ENCODE results near the gene CCSER2.
"Not testable (repeated sequence)": the region's sequence is repeated elsewhere in the genome, so short reads cannot be mapped to it uniquely, and the experiment has no call there.

Gene CCSER2

GRCh38 chr10:84447701-84448400 is 119.5 kb downstream of the CCSER2 start:
- peak; percentile 98 for DNase-seq (ENCODE audit: low spot score)

DNA sequence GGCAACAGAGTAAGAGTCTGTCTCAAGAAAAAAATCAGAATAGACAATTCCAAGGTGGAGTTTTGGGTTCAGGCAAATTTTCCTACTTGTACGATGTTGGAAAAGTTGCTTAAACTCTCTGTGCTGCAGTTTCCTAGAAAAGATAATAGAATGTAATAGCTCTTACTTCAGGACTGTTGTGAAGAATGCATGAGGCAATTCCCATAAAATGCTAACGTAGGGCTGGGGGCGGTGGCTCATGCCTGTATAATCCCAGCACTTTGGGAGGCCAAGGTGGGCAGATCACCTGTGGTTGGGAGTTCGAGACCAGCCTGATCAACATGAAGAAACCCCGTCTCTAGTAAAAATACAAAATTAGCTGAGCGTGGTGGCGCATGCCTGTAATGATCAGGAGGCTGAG is 121.0 kb downstream of the CCSER2 start:
- not testable (repeated sequence) for DNase-seq (ENCODE audit: low spot score)

- DNase-seq (ENCODE audit: low spot score): no peak
Measured at GRCh38 chr10:84452003-84452402, 123.6 kb downstream of the CCSER2 start.

DNA sequence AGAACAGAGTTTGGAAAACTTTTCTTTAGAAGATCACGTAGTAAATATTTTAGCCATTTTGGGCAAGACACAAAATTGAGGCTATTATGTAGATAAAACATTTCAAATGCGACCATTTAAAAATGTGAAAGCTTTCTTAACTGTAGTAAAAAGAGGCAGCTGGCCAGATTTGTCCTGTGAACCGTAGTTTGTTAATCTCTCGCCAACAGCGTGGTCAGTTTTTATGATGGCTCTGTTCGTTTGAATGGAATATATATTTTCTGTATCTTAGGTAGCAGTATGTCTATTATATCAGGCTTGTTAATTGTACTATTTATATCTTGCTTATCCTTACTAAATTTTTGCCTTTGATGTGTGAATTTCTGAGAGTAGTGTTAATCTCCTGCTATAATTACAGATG is 124.9 kb downstream of the CCSER2 start:
- DNase-seq (ENCODE audit: low spot score): no peak

- no peak for DNase-seq (ENCODE audit: low spot score)
Measured at GRCh38 chr10:84456126-84456525, 127.7 kb downstream of the CCSER2 start.

DNA sequence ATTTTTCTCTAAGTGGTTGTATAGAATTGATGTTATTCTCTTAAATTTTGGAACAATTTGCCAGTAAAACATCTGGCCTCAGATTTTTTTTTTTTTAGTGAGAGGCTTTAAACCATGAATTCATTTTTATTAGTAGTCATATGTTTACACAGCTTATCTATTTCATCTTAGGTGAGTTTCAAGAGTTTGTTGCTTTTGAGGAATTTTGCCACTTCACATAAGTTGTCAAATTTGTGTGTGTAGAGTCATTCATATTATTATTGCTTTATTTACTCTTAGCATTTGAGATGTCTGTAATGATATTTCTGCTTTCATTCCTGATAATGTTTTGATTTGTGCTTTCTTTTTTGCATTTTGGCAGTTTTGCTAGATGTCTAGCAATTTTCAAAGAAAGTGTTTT is 132.1 kb downstream of the CCSER2 start:
- no peak for DNase-seq (ENCODE audit: low spot score)

GRCh38 chr10:84469470-84469869 is 141.1 kb downstream of the CCSER2 start:
- DNase-seq (ENCODE audit: low spot score): no peak

GRCh38 chr10:84473136-84473535 is 144.7 kb downstream of the CCSER2 start:
- DNase-seq (ENCODE audit: low spot score): no peak

GRCh38 chr10:84477398-84478128 is 149.2 kb downstream of the CCSER2 start:
- DNase-seq (ENCODE audit: low spot score): no peak

DNA sequence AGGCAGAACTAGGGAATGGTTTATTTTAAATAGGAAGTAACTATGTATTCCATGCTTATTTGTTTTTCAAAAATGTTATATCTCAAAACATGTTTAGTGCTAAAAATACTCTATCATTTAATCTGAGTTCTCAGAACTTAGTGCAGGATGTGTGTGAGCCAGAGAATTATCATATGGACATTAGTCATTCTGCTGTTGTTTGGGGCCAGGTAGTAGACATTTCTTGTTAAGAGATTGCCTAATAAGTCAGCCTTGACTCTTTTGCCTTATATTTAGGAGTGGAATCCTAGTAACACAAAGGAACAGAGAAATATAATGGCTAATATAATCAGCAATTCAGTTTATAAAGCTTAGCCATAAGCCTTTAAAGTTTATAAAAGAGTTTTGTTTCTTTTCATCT is 149.8 kb downstream of the CCSER2 start:
- DNase-seq (ENCODE audit: low spot score): no peak

- no peak for DNase-seq (ENCODE audit: low spot score)
Measured at GRCh38 chr10:84478679-84479078, 150.3 kb downstream of the CCSER2 start.

DNA sequence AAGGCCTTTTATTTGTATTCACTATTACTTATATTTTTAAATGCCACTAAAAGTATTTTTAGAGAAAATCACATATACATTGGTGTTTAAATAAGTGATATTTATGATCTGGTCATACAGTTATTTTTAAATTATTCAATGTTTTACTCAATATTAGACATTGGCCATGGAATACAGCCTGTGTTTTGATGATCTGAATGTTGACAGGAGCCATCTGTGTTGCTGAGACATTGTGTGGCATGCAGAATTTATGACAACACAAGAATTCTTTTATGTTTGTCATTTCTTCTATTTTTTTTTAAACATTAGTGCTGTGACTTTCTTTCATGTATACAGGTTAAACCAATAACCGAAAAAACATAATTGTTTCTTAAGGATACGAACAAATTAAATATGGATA is 156.2 kb downstream of the CCSER2 start:
- no peak for DNase-seq (ENCODE audit: low spot score)

GRCh38 chr10:84493361-84493760 is 165.0 kb downstream of the CCSER2 start:
- DNase-seq (ENCODE audit: low spot score): no peak

DNA sequence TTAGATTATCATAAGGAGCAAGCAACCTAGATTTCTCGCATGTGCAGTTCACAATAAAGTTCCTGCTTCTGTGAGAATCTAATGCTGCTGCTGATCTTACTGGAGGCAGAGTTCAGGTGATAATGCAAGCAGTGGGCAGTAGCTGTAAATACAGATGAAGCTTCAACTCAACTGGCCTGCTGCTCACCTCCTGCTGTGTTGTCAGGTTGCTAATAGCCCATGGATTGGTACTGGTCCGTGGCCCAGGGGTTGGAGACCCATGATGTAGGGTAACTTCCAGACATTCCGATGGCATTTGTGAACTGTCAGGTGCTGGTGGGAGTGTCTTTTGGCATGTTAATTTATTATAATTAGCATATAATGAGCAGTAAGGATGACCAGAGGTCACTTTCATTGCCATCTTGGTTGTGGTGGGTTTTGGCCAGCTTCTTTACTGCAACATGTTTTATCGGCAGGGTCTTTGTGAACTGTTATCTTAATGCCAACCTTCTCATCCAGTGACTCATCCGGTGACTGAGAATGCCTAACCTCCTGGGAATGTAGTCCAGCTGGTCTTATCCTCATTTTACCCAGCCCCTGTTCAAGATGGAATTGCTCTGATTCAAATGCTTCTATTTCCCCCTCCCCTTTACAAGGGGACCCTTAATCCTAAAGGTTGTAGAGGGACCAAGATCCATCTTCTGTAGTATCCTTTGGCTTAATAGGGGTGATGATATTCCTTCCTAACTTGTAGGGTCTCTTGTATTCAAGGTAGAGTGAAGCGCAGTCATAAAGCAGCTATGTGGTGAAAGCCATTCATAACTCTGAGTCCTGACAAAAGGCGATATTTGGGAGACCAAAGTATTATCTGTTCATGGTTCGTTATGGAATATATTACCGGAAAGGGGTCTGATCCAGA is 165.8 kb downstream of the CCSER2 start:
- no peak for DNase-seq (ENCODE audit: low spot score)

- no peak for DNase-seq (ENCODE audit: low spot score)
Measured at GRCh38 chr10:84494849-84495180, 166.4 kb downstream of the CCSER2 start.

DNA sequence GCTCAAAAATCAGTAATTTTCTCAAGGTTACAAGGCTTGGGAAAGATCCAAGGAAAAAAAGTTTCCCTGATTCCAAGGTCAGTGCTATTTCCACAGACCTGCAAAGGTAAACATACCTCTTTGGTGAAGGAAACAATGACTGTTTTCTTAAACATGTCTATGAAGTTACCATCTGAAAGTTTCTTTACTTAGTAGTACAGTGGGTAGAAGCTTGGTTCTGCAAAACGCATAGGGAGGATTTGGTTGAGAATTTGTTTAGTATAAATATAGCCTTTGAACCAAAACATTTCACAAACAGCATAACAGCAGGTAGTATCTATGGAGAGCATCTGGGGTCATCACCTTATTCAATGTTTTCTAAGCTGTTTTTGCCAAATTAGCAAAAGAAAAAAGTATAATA is 169.6 kb downstream of the CCSER2 start:
- DNase-seq (ENCODE audit: low spot score): no peak

DNA sequence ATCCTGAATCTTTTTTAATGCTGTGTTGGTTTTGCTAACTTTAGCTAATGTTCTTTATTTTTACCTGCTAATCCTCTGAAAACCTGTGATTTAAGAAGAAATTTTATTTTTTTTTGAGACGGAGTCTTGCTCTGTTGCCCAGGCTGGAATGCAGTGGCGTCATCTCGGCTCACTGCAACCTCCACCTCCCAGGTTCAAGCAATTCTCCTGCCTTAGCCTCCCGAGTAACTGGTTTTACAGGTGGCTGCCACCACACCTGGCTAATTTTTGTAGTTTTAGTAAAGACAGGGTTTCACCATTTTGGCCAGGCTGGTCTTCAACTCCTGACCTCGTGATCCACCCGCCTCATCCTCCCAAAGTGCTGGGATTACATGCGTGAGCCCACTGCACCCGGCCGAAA is 170.7 kb downstream of the CCSER2 start:
- DNase-seq (ENCODE audit: low spot score): not testable (repeated sequence)

DNA sequence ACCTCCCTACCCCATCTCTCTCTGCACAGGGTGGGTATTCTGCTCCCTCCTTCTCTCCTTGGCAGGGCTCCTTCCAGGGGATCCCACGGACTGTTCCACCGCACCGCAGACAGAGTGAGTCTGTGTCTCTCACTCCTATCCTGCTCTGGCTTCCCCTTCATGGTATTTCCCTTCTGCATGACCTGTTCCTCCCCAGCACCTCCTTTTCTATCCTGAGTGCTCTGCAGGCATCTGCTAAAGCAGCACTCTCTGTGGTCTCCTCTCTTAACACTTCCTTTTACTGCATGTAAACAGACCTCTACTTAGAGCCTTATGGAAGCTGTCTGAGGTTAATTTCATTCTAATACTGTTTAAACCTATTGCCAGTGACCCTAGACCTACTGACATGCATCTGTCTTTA is 171.5 kb downstream of the CCSER2 start:
- DNase-seq (ENCODE audit: low spot score): peak; percentile 34

- no peak for DNase-seq (ENCODE audit: low spot score)
Measured at GRCh38 chr10:84510121-84510520, 181.7 kb downstream of the CCSER2 start.

- no peak for DNase-seq (ENCODE audit: low spot score)
Measured at GRCh38 chr10:84511106-84511505, 182.7 kb downstream of the CCSER2 start.

DNA sequence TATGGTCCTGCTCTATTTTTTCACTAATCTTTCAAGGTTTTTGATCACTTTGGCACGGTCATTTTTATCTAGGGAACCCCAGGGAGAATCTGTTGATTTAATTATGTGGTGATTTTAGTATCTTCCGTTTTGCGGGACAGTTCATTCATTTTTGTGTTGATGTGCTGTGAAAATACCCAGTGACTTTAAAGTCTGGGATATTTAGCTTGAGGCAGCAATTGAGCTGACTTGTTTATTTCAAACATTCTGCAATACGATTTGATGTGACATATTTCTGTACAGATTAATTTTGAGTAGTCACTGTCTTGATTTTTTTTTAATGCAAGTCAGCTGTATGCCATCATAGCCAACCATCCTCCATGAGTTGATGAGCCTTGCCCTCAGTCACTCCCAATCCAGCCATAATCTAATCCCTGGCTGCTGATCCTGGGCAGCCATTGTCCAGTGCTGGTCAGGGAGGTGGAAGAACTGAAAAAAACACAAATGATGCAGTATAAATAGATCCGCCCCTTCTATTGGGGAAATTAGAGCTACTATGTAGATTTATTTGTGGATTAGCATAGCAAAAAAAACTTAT is 183.4 kb downstream of the CCSER2 start:
- DNase-seq (ENCODE audit: low spot score): no peak

- no peak for DNase-seq (ENCODE audit: low spot score)
Measured at GRCh38 chr10:84517554-84517953, 189.2 kb downstream of the CCSER2 start.

All from cerebellar cortex (tissue), 1 donor.